Measurements from ENCODE around the gene CREB3L2. TPM values are rescaled to one million over a fixed set of nuclear protein-coding genes. Genes with fewer than 3 reads are reported as not detected.

CREB3L2 gene
- total and polyA plus RNA-seq, 2 of the 8 experiments (the other 6 are each of a cell fraction or from before 2014, with no cell fraction given) = 14.4 to 48.3 TPM

- Histone ChIP-seq H3K18ac (ENCODE audit: extremely low read depth, low read length) (no peak overlapping the region; the same call in 1 of the 2 replicates), H4K8ac (ENCODE audit: extremely low read depth, insufficient read depth, low read length) (no peak overlapping the region), H3K23me2 (ENCODE audit: low read depth, low read length) (no peaks in the 10 kb centered on the region), H3K79me1 (ENCODE audit: low read depth, low read length) (no peaks in the 10 kb centered on the region; the same call in 1 of the 2 replicates), H4K20me1 (replicated peaks in 1 of 2; ENCODE audit: control insufficient read depth in 1 of 2, insufficient read depth in 2 of 2, low read length in 2 of 2) (no peaks in the 10 kb centered on the region), H4K91ac (replicated peaks; ENCODE audit: insufficient read length, low read length) (no peak overlapping the region), H3K27me3 (replicated peaks in 1 of 4; ENCODE audit: control insufficient read depth in 3 of 4, extremely low read depth in 1 of 4, insufficient read depth in 3 of 4, low read length in 3 of 4) (no peaks in the 10 kb centered on the region), H2BK15ac (ENCODE audit: low read length) (no peak overlapping the region), H3K79me2 (ENCODE audit: control insufficient read depth in 1 of 2, insufficient read depth in 2 of 2, low read length in 2 of 2) (no peaks in the 10 kb centered on the region), H3K56ac (replicated peaks; ENCODE audit: insufficient read length, low read depth, low read length) (no peak overlapping the region), H3K14ac (ENCODE audit: insufficient read length) (no peak overlapping the region), H3K4me1 (replicated peaks in 1 of 4; ENCODE audit: control insufficient read depth in 3 of 4, insufficient read depth in 4 of 4, low read length in 3 of 4) (peaks cover 2 to 12% (median 6%) of the 10 kb centered on the region in 4 experiments; a peak in 3 of 7 replicates), H2AK5ac (ENCODE audit: low read depth, low read length) (no peak overlapping the region), H2AFZ (ENCODE audit: low read length) (no peak overlapping the region), H2BK20ac (ENCODE audit: low read length) (0 out of 2 replicates have a peak overlapping the region, but pooled peaks have one; percentile 6), H3K9ac (replicated peaks in 1 of 4; ENCODE audit: extremely low read depth in 1 of 4, low read depth in 3 of 4, low read length in 3 of 4) (no peak overlapping the region), H3K4ac (replicated peaks; ENCODE audit: insufficient read length, low read depth, low read length) (no peak overlapping the region), H3K27ac (ENCODE audit: low read depth, low read length) (no peak overlapping the region), H3K4me2 (ENCODE audit: insufficient read depth in 1 of 2, low read depth in 2 of 2, low read length in 2 of 2) (no peak overlapping the region), H3K36me3 (ENCODE audit: control insufficient read depth in 2 of 4, insufficient read depth in 4 of 4, low read length in 3 of 4) (peaks cover 2 to 43% (median 21%) of the 10 kb centered on the region in 4 experiments), H2BK5ac (ENCODE audit: low read depth, low read length) (0 out of 2 replicates have a peak overlapping the region, but pooled peaks have one; percentile 9), H2BK12ac (ENCODE audit: low read depth, low read length) (0 out of 2 replicates have a peak overlapping the region, but pooled peaks have one; percentile 5), H2BK120ac (replicated peaks; ENCODE audit: low read depth, low read length) (no peak overlapping the region), H3K9me3 (ENCODE audit: insufficient read depth in 2 of 2, low read depth in 1 of 2, low read length in 1 of 2) (peaks cover 4% of the 10 kb centered on the region in 2 experiments; a peak in 3 of 4 replicates), H3K23ac (ENCODE audit: insufficient read length) (no peak overlapping the region), H3K4me3 (ENCODE audit: extremely low read depth in 1 of 4, insufficient read depth in 2 of 4, low read depth in 3 of 4, low read length in 4 of 4) (no peak overlapping the region), H4K5ac (ENCODE audit: insufficient read length, low read depth, low read length) (no peak overlapping the region)
- ChIA-PET POLR2A (ENCODE audit: partially characterized antibody) (no interaction called here), CTCF (ENCODE audit: partially characterized antibody) (interaction anchor here (0.9 to 1.9 kb wide), 6 partner anchors 9 to 230 kb away, joined by 3 to 5 read pairs (median 4); no protein-coding TSS in a partner anchor)
- WGBS, 2 experiments (ENCODE audit: extremely low coverage in 1 of 2, insufficient coverage in 1 of 2, insufficient read length in 1 of 2, insufficient replicate concordance in 2 of 2, low coverage in 1 of 2, low lambda C conversion rate in 2 of 2, missing lambda C conversion rate in 1 of 2) = 91% methylated on average over 5 of the region's 5 CpGs; no CpG with 5 or more reads in 1 of the 2 experiments
- TF ChIP-seq, protein P1, sequence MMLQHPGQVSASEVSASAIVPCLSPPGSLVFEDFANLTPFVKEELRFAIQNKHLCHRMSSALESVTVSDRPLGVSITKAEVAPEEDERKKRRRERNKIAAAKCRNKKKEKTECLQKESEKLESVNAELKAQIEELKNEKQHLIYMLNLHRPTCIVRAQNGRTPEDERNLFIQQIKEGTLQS (IDR thresholded peaks at IDR 0.05; ENCODE audit: insufficient read depth, low read depth, low read length) = no peak
- TF ChIP-seq SRF (IDR thresholded peaks at IDR 0.05; ENCODE audit: low read depth, low read length) = peak; percentile 72
- FAIRE-seq (no peak), DNase-seq (ENCODE audit: low read depth in 1 of 2, low spot score in 2 of 2) (peak in 1 of 2 experiments; percentile 29)
Observed at GRCh38 chr7:137885678-137886077, 116.2 kb downstream of the CREB3L2 start.
